ENCODE results near the gene MICU2.

Gene MICU2

DNA sequence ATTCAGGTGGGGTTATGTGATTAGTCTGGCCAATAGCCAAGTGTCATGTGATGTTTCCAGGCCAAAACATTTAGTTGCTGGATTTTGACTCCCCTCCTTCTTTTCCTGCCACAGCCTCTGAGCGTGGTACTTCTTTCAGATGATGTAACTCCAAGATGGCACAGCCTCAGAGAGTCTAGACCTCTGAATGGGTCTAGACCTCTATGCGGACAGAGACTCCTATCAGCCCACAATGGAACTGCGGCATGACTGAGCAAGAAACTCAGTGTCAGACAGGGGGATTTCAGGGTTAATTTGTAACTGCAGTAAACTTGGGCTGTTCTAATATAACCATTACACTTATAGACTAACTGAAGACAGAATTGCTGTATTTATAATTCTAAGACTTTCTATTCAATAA, 102.3 kb downstream of the MICU2 start:
- H3K27me3 ChIP-seq (ENCODE audit: insufficient read depth, low read depth, severe bottlenecking): no peaks in the 10 kb centered on the region
- no peaks in the 10 kb centered on the region for H3K9me3 ChIP-seq (ENCODE audit: severe bottlenecking)
- no peak for DNase-seq
- no peak overlapping the region for H3K27ac ChIP-seq
- no peaks in the 10 kb centered on the region for H3K36me3 ChIP-seq
- no peak overlapping the region for H3K4me3 ChIP-seq (ENCODE audit: low read depth, low read length)
- TF ChIP-seq, protein P1, sequence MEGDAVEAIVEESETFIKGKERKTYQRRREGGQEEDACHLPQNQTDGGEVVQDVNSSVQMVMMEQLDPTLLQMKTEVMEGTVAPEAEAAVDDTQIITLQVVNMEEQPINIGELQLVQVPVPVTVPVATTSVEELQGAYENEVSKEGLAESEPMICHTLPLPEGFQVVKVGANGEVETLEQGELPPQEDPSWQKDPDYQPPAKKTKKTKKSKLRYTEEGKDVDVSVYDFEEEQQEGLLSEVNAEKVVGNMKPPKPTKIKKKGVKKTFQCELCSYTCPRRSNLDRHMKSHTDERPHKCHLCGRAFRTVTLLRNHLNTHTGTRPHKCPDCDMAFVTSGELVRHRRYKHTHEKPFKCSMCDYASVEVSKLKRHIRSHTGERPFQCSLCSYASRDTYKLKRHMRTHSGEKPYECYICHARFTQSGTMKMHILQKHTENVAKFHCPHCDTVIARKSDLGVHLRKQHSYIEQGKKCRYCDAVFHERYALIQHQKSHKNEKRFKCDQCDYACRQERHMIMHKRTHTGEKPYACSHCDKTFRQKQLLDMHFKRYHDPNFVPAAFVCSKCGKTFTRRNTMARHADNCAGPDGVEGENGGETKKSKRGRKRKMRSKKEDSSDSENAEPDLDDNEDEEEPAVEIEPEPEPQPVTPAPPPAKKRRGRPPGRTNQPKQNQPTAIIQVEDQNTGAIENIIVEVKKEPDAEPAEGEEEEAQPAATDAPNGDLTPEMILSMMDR (IDR thresholded peaks at IDR 0.05; ENCODE audit: low read depth, low read length): peak; percentile 16; the same call in 1 of the 2 replicates

DNA sequence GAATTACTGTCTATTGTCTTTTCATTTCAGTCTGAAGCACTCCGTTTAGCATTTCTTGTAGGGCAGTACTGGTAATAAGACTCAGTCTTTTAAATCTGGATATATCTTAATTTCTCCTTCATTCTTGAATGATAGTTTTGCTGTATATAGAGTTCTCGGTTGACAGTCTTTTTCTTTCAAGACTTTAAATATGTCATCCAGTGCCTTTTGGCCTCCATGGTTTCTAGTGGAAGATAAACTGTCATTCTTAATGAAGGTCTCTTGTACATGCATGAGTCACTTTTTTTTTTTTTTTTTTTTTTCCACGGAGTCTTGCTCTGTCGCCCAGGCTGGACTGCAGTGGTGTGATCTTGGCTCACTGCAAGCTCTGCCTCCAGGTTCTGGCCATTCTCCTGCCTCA, 117.6 kb downstream of the MICU2 start:
- Histone ChIP-seq H3K27ac (no peak overlapping the region), H3K9me3 (ENCODE audit: severe bottlenecking) (peaks cover 7% of the 10 kb centered on the region), H3K36me3 (no peaks in the 10 kb centered on the region), H3K27me3 (ENCODE audit: insufficient read depth, low read depth, severe bottlenecking) (no peaks in the 10 kb centered on the region), H3K4me3 (ENCODE audit: low read depth, low read length) (no peak overlapping the region)
- TF ChIP-seq, protein P1 (IDR thresholded peaks at IDR 0.05; ENCODE audit: low read depth, low read length): no peak
- DNase-seq: no peak

DNA sequence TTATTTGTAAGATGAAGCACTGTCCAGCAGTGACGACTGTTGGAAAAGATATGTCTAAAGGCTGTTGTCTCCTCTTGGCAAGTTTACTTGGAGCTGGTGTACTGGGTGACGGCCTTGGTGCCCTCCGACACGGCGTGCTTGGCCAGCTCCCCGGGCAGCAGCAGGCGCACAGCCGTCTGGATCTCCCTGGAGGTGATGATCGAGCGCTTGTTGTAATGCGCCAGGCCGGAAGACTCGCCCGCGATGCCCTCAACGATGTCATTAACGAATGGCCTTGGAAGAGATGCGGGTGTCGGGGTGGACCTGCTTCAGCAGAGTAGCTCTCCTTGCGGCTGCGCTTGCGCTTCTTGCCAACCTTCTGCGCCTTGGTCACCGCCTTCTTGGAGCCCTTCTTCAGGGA, 120.2 kb downstream of the MICU2 start:
- H3K9me3 ChIP-seq (ENCODE audit: severe bottlenecking): peaks cover 7% of the 10 kb centered on the region
- H3K4me3 ChIP-seq (ENCODE audit: low read depth, low read length): no peak overlapping the region
- peaks cover 5% of the 10 kb centered on the region for H3K27me3 ChIP-seq (ENCODE audit: insufficient read depth, low read depth, severe bottlenecking)
- TF ChIP-seq, protein P1 (IDR thresholded peaks at IDR 0.05; ENCODE audit: low read depth, low read length): no peak
- H3K27ac ChIP-seq: no peak overlapping the region
- DNase-seq: no peak
- H3K36me3 ChIP-seq: no peaks in the 10 kb centered on the region

DNA sequence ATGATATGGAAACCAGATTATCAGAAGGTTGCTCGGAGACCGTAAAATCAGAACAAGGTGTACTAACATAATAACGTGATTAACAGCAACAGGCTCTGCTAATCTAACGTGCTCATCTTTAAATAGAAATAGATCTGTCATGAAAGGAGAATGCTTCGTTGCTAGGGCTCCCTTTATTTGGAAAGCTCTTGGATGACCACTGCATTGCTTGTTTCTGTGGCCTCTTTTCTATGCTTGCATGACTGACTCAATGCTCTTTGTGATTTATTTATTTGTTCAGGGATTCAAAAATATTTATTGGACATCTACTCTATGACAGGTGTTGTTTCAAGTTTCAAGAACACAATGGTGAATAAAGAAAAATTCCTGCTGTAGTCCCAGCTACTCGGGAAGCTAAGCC, 122.6 kb downstream of the MICU2 start:
- peaks cover 5% of the 10 kb centered on the region for H3K27me3 ChIP-seq (ENCODE audit: insufficient read depth, low read depth, severe bottlenecking)
- DNase-seq: no peak
- no peak overlapping the region for H3K4me3 ChIP-seq (ENCODE audit: low read depth, low read length)
- H3K36me3 ChIP-seq: no peaks in the 10 kb centered on the region
- no peak overlapping the region for H3K27ac ChIP-seq
- TF ChIP-seq, protein P1 (IDR thresholded peaks at IDR 0.05; ENCODE audit: low read depth, low read length): no peak
- H3K9me3 ChIP-seq (ENCODE audit: severe bottlenecking): no peaks in the 10 kb centered on the region

DNA sequence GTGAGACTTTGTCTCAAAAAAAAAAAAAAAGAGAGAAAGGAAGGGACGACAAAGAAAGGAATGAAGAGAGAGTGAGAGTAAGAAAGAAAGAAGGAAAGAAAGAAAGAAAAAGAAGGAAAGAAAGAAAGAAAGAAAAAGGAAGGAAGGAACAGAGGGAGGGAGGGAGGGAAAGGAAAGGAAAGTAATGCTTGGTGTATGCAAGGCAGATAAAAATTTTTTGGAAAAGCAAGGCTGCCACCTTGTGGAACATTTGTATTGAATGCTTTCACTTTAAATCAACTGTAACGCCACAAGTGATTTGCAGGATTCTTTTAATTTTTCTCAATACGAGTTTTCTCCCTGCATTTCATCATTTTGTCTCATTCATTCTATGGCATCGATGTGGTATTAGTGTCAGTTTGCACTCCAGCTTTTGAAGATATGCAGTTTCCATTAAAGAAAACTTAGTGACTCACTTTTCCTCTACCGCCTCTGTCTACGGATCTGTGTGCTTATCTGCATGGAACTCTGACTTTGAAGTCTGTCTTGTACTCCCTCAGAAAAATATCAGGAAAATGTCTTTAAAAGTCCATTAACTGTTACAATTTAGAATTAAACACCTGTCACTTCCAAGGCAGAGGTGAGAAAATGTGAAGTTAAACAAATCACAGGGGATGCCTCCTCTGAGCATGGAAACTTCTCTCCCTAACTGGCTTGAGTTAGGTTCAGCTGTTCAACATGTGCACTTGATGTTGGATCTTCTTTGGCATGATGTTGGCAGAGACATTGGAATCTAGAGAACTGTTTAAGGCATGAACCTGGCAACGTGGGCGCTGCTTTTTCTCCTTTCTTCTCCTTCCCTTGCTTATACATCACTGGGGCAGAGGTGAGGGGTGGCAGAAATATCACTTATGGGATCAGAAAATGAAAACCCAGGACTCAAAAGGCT, 124.8 kb downstream of the MICU2 start:
- Histone ChIP-seq H3K27me3 (ENCODE audit: insufficient read depth, low read depth, severe bottlenecking) (peaks cover 5% of the 10 kb centered on the region), H3K4me3 (ENCODE audit: low read depth, low read length) (no peak overlapping the region), H3K36me3 (no peaks in the 10 kb centered on the region), H3K9me3 (ENCODE audit: severe bottlenecking) (no peaks in the 10 kb centered on the region), H3K27ac (no peak overlapping the region)
- TF ChIP-seq, protein P1 (IDR thresholded peaks at IDR 0.05; ENCODE audit: low read depth, low read length): peak; percentile 56
- peak; percentile 46 for DNase-seq
